22Rv1 (cell line): ENCODE results near the gene TMEM138.

Experiments
- H3K27ac ChIP-seq: fragments of 450-650 bp; 2 replicates; pipeline ENCODE4 v1.5.1; 2017
- CTCF ChIP-seq: fragments of 450-650 bp; IDR thresholded peaks from 2 replicates; pipeline ENCODE4 v1.5.1; 2017; ENCODE audit warnings: mild to moderate bottlenecking
- ZFX ChIP-seq: fragments of 450-650 bp; IDR thresholded peaks from 2 replicates; pipeline ENCODE4 v1.6.1; 2017; ENCODE audit warnings: antibody characterized with exemption, borderline replicate concordance

TMEM138 gene

GRCh38 chr11:61350336-61350735 is 11.8 kb upstream of the TMEM138 start:
- H3K27ac ChIP-seq: no peak overlapping the region
- TF ChIP-seq CTCF: no peak
- TF ChIP-seq ZFX: no peak

- TF ChIP-seq ZFX (no peak), CTCF (no peak)
- no peak overlapping the region for H3K27ac ChIP-seq
These were observed 11.4 kb upstream of the TMEM138 start for GRCh38 chr11:61350803-61351202.

GRCh38 chr11:61352038-61352437 is 10.1 kb upstream of the TMEM138 start:
- no peak overlapping the region for H3K27ac ChIP-seq
- TF ChIP-seq ZFX (no peak), CTCF (no peak)

- no peak overlapping the region for H3K27ac ChIP-seq
- TF ChIP-seq ZFX (no peak), CTCF (no peak)
These were observed 8.8 kb upstream of the TMEM138 start for GRCh38 chr11:61353131-61354067.

- no peak overlapping the region for H3K27ac ChIP-seq
- TF ChIP-seq CTCF (no peak), ZFX (no peak)
These were observed 8.0 kb upstream of the TMEM138 start for GRCh38 chr11:61354208-61354607.

- TF ChIP-seq CTCF (no peak), ZFX (no peak)
- no peak overlapping the region for H3K27ac ChIP-seq
These were observed 5.5 kb upstream of the TMEM138 start for GRCh38 chr11:61356706-61357105.

- TF ChIP-seq ZFX (no peak), CTCF (no peak)
- H3K27ac ChIP-seq: no peak overlapping the region
These were observed 4.8 kb upstream of the TMEM138 start for GRCh38 chr11:61357233-61357893.
